Measurements from ENCODE around the gene NEDD4L. TPM values are rescaled to one million over a fixed set of nuclear protein-coding genes. Genes with fewer than 3 reads are reported as not detected.

NEDD4L gene
- total RNA-seq, 1 experiment from 2014 or later, result 57.4 TPM

- Histone ChIP-seq H2AFZ (no peak overlapping the region), H3K9me2 (ENCODE audit: insufficient read depth) (no peaks in the 10 kb centered on the region), H4K20me1 (ENCODE audit: insufficient read depth) (no peaks in the 10 kb centered on the region), H3K9me3 (ENCODE audit: insufficient read depth, low read depth) (no peaks in the 10 kb centered on the region), H3K27ac (no peak overlapping the region), H3K79me2 (ENCODE audit: low read depth) (peaks cover 23% of the 10 kb centered on the region), H3K4me1 (replicated peaks; ENCODE audit: insufficient read depth) (peaks cover 11% of the 10 kb centered on the region), H3K36me3 (ENCODE audit: low read depth) (no peaks in the 10 kb centered on the region), H3K4me2 (no peak overlapping the region), H3K4me3 (no peak overlapping the region), H3K27me3 (ENCODE audit: insufficient read depth, low read depth) (no peaks in the 10 kb centered on the region), H3F3A (ENCODE audit: insufficient read depth, low read depth) (peaks cover 23% of the 10 kb centered on the region; the same call in 1 of the 2 replicates)
- no peak for DNase-seq
- ChIA-PET POLR2A (ENCODE audit: unreplicated experiment) (interaction anchor here (0.7 kb wide), 1 partner anchor 407 kb away, joined by 3 read pairs; no protein-coding TSS in a partner anchor), CTCF (interaction anchor here (0.7 kb wide), 2 partner anchors 21 to 284 kb away, joined by 4 to 5 read pairs; no protein-coding TSS in a partner anchor)
- intact Hi-C loops (cut with micrococcal nuclease; ENCODE audit: unreplicated experiment), result loop anchor here (5.0 to 10.0 kb wide), 4 partner anchors 84 to 453 kb away; partner anchors contain the start of gene NARS1
- BruUV-seq (replicated peaks), result no TSS peak
- no peak for TF ChIP-seq EZH2 (IDR thresholded peaks at IDR 0.05; ENCODE audit: low read depth)
- TF ChIP-seq CTCF (conservative IDR thresholded peaks at IDR 0.05), result no peak
Measured at GRCh38 chr18:58041633-58042032, 2.4 kb upstream of the NEDD4L start.

- H3K9me3 ChIP-seq (ENCODE audit: insufficient read depth, low read depth), result no peaks in the 10 kb centered on the region
- TF ChIP-seq EZH2 (IDR thresholded peaks at IDR 0.05; ENCODE audit: low read depth) (no peak), CTCF (conservative IDR thresholded peaks at IDR 0.05) (no peak)
- H3K79me2 ChIP-seq (ENCODE audit: low read depth), result peaks cover 36% of the 10 kb centered on the region
- peak overlapping the region; percentile 91 for H3K4me3 ChIP-seq
- peaks cover 27% of the 10 kb centered on the region; the same call in 1 of the 2 replicates for H3F3A ChIP-seq (ENCODE audit: insufficient read depth, low read depth)
- peak overlapping the region; percentile 72; the same call in 1 of the 2 replicates for H3K27ac ChIP-seq
- H3K4me2 ChIP-seq, result peak overlapping the region; percentile 87
- intact Hi-C loops (cut with micrococcal nuclease; ENCODE audit: unreplicated experiment), result loop anchor here (1.0 to 10.0 kb wide), 8 partner anchors 79 to 452 kb away; partner anchors contain the start of gene NARS1
- POLR2A ChIA-PET (ENCODE audit: unreplicated experiment), result interaction anchor here (0.7 kb wide), 1 partner anchor 17 kb away, joined by 3 read pairs; no protein-coding TSS in a partner anchor
- no TSS peak for BruUV-seq (replicated peaks)
- H3K9me2 ChIP-seq (ENCODE audit: insufficient read depth), result no peaks in the 10 kb centered on the region
- no peaks in the 10 kb centered on the region for H3K36me3 ChIP-seq (ENCODE audit: low read depth)
- H3K27me3 ChIP-seq (ENCODE audit: insufficient read depth, low read depth), result no peaks in the 10 kb centered on the region
- H3K4me1 ChIP-seq (replicated peaks; ENCODE audit: insufficient read depth), result peaks cover 24% of the 10 kb centered on the region
- peak overlapping the region; percentile 83 for H2AFZ ChIP-seq
- no peak for DNase-seq
- no peaks in the 10 kb centered on the region for H4K20me1 ChIP-seq (ENCODE audit: insufficient read depth)
- CTCF ChIA-PET, result interaction anchor here (1.7 kb wide), 1 partner anchor 79 kb away, joined by 10 read pairs; no protein-coding TSS in a partner anchor
Measured at GRCh38 chr18:58042826-58043490, 1.1 kb upstream of the NEDD4L start.

DNA sequence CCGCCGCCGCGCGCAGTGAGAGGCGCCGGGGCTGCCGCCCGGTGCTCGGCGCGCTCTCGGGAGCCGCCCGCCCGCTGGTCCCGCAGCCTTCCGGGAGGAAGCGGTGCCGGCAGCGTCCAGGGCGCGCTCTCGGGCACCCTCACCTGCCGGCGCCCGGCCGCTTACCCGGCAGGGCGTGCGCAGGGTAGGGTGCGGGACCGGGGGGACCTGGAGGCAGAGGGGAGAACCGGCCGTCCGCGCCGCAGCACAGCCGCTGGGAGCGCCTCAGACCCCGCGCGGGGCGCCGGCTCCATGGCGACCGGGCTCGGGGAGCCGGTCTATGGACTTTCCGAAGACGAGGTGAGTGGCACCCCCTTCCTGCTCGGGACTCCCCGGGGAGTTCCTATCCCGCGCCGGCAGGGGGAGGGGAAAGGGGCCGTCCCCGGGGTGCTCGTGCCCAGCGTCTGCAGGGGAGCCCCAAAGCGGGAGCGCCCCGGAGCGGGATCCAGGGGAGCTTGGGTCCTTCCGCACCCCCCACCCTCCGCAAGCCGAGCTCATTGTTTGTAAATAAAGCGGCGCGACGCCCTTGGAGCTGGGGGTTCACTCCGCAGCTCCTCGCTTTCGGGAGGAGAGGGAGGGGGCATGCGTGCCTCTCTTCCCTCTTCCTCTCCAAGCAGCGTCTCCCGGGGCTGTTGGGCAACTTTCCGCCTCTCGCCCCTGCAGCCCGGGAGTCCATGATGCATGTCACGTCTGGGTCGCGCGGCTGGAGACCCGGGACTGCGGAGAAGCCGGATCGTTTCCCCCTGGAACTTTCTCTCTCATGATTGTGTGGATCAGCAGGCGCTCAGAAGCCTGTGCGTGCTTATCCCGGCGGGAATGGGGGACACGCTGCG, 580 bp downstream of the NEDD4L start:
- Histone ChIP-seq H3K27ac (peak overlapping the region; percentile 77), H3K79me2 (ENCODE audit: low read depth) (peaks cover 53% of the 10 kb centered on the region), H3F3A (ENCODE audit: insufficient read depth, low read depth) (peaks cover 25% of the 10 kb centered on the region; the same call in 1 of the 2 replicates), H3K27me3 (ENCODE audit: insufficient read depth, low read depth) (no peaks in the 10 kb centered on the region), H4K20me1 (ENCODE audit: insufficient read depth) (no peaks in the 10 kb centered on the region), H3K4me1 (replicated peaks; ENCODE audit: insufficient read depth) (peaks cover 27% of the 10 kb centered on the region), H2AFZ (peak overlapping the region; percentile 86), H3K9me3 (ENCODE audit: insufficient read depth, low read depth) (no peaks in the 10 kb centered on the region), H3K4me3 (peak overlapping the region; percentile 91), H3K9me2 (ENCODE audit: insufficient read depth) (no peaks in the 10 kb centered on the region), H3K36me3 (ENCODE audit: low read depth) (peaks cover 7% of the 10 kb centered on the region; the same call in 1 of the 2 replicates), H3K4me2 (peak overlapping the region; percentile 81)
- BruUV-seq (replicated peaks), result no TSS peak
- TF ChIP-seq CTCF (conservative IDR thresholded peaks at IDR 0.05), result no peak; the same call in 1 of the 2 replicates
- ChIA-PET CTCF (no interaction called here), POLR2A (ENCODE audit: unreplicated experiment) (interaction anchor here (0.6 kb wide), 1 partner anchor 787 kb away, joined by 4 read pairs; no protein-coding TSS in a partner anchor)
- peak; percentile 31 to 43 for DNase-seq
- intact Hi-C loops (cut with micrococcal nuclease; ENCODE audit: unreplicated experiment), result loop anchor here (1.0 to 10.0 kb wide), 5 partner anchors 44 to 450 kb away; partner anchors contain the start of gene NARS1

Data from PC-9 (cell line).